AG08395 (cell line): ENCODE measurements around the gene GRPEL2.
A peak's percentile ranks its signal among the peaks of the same experiment; 100 is the strongest.

Experiments
- DNase-seq: peaks from one replicate; pipeline ENCODE4 v3.0.0; 2012; ENCODE audit warnings: mixed read lengths, low spot score

GRPEL2 gene

GRCh38 chr5:149357370-149358293 lies 12.3 kb downstream of the GRPEL2 start, which contains the start of gene PCYOX1L:
Gene PCYOX1L, plus strand, starts transcription at chr5:149358046. Its CDS starts 23 bp downstream, at chr5:149358069.
- peak; percentile 99 for DNase-seq

GRCh38 chr5:149358294-149358651 lies 13.0 kb downstream of the GRPEL2 start:
- DNase-seq, result peak; percentile 9

GRCh38 chr5:149358868-149359495 lies 13.7 kb downstream of the GRPEL2 start:
- DNase-seq, result no peak

GRCh38 chr5:149360272-149360671 lies 15.0 kb downstream of the GRPEL2 start:
- no peak for DNase-seq

GRCh38 chr5:149362541-149362940 lies 17.2 kb downstream of the GRPEL2 start:
- no peak for DNase-seq

- DNase-seq, result no peak
Measured at GRCh38 chr5:149363358-149363757, 18.1 kb downstream of the GRPEL2 start.

GRCh38 chr5:149363936-149364335 lies 18.6 kb downstream of the GRPEL2 start:
- DNase-seq, result no peak

- no peak for DNase-seq
Measured at GRCh38 chr5:149364719-149365118, 19.4 kb downstream of the GRPEL2 start.

GRCh38 chr5:149365418-149365817 lies 20.1 kb downstream of the GRPEL2 start:
- DNase-seq, result no peak

GRCh38 chr5:149366169-149366729 lies 20.9 kb downstream of the GRPEL2 start:
- no peak for DNase-seq

GRCh38 chr5:149367249-149367971 lies 22.1 kb downstream of the GRPEL2 start:
- DNase-seq, result peak; percentile 85

- no peak for DNase-seq
Measured at GRCh38 chr5:149367972-149368645, 22.8 kb downstream of the GRPEL2 start.

- DNase-seq, result no peak
Measured at GRCh38 chr5:149370878-149371277, 25.6 kb downstream of the GRPEL2 start.

GRCh38 chr5:149371296-149371962 lies 26.1 kb downstream of the GRPEL2 start:
- peak; percentile 73 for DNase-seq

- no peak for DNase-seq
Measured at GRCh38 chr5:149372076-149372795, 26.9 kb downstream of the GRPEL2 start.

GRCh38 chr5:149372932-149373331 lies 27.6 kb downstream of the GRPEL2 start:
- no peak for DNase-seq

GRCh38 chr5:149374303-149374702 lies 29.0 kb downstream of the GRPEL2 start:
- no peak for DNase-seq

- no peak for DNase-seq
Measured at GRCh38 chr5:149374801-149375200, 29.5 kb downstream of the GRPEL2 start.

- DNase-seq, result no peak
Measured at GRCh38 chr5:149375434-149375833, 30.1 kb downstream of the GRPEL2 start.

- DNase-seq, result no peak
Measured at GRCh38 chr5:149376104-149376503, 30.8 kb downstream of the GRPEL2 start.
